ENCODE data around the gene TCERG1L.

The TCERG1L gene

DNA sequence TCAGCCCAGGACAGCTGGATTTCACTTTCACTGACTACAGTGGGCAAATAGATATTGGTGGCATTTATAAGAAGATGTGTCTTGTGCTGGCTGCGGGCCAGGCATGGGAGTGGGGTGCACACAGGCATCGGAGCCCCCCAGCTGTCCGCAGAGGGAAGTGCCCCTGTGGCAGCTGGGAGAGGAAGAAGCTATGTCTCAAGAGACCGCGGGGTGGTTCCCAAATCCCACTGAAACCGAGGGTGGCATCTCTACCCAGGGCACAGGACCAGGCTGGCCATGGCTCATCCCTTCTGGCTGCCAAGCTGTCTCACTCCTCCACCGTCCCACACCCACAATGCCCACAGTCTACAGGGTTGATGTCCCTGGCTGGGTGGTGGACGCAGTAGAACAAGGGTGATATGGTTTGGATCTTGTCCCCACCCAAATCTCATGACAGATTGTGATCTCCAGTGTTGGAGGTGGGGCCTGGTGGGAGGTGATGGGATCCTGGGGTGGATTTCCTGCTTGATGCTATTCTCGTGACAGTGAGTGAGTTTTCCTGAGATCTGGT lies 94.8 kb downstream of the TCERG1L start:
- H3K27me3 ChIP-seq (replicated peaks; ENCODE audit: control insufficient read depth, insufficient read depth, low read length): no peaks in the 10 kb centered on the region
- H3K4me3 ChIP-seq (replicated peaks; ENCODE audit: low read depth, low read length): no peak overlapping the region
- TF ChIP-seq, protein P1, sequence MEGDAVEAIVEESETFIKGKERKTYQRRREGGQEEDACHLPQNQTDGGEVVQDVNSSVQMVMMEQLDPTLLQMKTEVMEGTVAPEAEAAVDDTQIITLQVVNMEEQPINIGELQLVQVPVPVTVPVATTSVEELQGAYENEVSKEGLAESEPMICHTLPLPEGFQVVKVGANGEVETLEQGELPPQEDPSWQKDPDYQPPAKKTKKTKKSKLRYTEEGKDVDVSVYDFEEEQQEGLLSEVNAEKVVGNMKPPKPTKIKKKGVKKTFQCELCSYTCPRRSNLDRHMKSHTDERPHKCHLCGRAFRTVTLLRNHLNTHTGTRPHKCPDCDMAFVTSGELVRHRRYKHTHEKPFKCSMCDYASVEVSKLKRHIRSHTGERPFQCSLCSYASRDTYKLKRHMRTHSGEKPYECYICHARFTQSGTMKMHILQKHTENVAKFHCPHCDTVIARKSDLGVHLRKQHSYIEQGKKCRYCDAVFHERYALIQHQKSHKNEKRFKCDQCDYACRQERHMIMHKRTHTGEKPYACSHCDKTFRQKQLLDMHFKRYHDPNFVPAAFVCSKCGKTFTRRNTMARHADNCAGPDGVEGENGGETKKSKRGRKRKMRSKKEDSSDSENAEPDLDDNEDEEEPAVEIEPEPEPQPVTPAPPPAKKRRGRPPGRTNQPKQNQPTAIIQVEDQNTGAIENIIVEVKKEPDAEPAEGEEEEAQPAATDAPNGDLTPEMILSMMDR (IDR thresholded peaks at IDR 0.05; ENCODE audit: insufficient read depth, low read length, poor library complexity, severe bottlenecking): no peak
- no peaks in the 10 kb centered on the region for H3K36me3 ChIP-seq (ENCODE audit: control insufficient read depth, insufficient read depth, low read length)
- DNase-seq (ENCODE audit: extremely low read depth, insufficient read length): no peak

- no peaks in the 10 kb centered on the region for H3K27me3 ChIP-seq (replicated peaks; ENCODE audit: control insufficient read depth, insufficient read depth, low read length)
- TF ChIP-seq, protein P1 (IDR thresholded peaks at IDR 0.05; ENCODE audit: insufficient read depth, low read length, poor library complexity, severe bottlenecking): no peak
- no peaks in the 10 kb centered on the region for H3K36me3 ChIP-seq (ENCODE audit: control insufficient read depth, insufficient read depth, low read length)
- H3K4me3 ChIP-seq (replicated peaks; ENCODE audit: low read depth, low read length): no peak overlapping the region
- no peak for DNase-seq (ENCODE audit: extremely low read depth, insufficient read length)
Measured at GRCh38 chr10:131215776-131216175, 95.7 kb downstream of the TCERG1L start.

DNA sequence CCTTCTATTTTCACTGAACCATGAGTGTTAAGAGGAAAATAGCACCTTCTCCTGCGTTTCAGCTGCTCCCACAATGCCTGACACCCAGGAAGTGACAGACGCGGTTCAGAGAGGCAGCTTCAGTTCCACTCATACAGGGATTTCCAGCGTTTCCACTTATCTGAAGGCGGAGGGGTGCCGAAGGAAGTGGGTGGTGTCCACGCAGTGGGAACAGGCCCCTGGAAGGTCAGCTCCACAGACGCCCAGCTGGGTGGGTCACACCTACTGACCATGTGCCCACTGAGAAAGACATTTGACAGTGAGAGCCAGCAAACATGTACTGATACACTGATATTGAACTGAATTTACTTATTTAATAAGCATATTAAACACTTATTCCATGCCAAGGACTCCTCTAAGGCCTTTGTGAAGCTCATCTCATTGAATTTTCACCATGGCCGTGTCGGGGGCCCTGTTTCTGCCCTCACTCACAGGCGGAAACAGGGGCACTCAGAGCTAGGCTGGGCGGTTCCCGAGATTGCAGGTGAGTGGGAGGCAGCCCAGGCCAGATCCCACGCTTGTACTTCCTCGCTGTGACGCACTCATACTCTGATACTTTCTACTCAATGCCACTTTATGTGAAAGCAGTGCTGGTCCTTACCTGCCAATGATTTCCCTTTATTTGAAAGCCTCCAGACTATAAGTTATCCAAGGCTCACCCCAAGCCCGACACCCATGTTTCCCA lies 96.8 kb downstream of the TCERG1L start:
- H3K36me3 ChIP-seq (ENCODE audit: control insufficient read depth, insufficient read depth, low read length): no peaks in the 10 kb centered on the region
- DNase-seq (ENCODE audit: extremely low read depth, insufficient read length): no peak
- H3K27me3 ChIP-seq (replicated peaks; ENCODE audit: control insufficient read depth, insufficient read depth, low read length): no peaks in the 10 kb centered on the region
- H3K4me3 ChIP-seq (replicated peaks; ENCODE audit: low read depth, low read length): no peak overlapping the region
- TF ChIP-seq, protein P1 (IDR thresholded peaks at IDR 0.05; ENCODE audit: insufficient read depth, low read length, poor library complexity, severe bottlenecking): no peak

DNA sequence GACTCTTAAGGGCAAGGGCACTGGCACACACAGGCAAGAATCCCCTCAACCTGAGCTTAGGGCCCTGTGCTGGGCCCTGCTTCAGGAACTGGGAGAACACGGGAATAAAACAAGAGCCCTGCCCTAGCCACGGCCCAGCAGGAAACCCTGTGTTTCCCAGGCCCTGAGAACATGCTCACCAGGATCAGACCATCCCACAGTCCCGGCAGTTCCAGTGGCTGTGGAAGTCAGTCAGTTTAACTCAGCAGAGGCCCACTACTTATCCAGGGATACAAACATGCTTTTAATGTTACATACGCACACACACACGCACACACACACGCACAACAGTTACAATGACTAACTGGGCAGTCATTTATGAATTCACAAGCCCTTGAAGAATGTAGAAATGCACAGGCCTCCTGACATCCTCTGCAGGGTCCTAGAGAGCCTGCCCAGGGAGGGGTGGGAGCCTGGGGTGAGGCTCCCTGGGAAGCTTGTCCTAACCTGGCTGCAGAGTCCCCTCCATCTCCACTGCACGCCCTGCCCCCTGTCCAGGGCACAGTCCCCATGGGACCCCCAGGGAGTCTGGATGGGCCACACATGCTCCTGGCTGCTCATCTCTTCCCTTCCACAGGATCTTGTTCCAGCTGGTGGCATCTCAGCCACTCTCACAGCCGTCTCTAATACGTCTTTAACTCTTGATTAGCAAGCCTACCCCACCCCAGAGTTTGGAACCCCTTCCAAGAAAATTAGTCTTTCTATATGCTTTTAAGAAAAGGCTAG lies 97.6 kb downstream of the TCERG1L start:
- TF ChIP-seq, protein P1 (IDR thresholded peaks at IDR 0.05; ENCODE audit: insufficient read depth, low read length, poor library complexity, severe bottlenecking): no peak
- Histone ChIP-seq H3K36me3 (ENCODE audit: control insufficient read depth, insufficient read depth, low read length) (no peaks in the 10 kb centered on the region), H3K4me3 (replicated peaks; ENCODE audit: low read depth, low read length) (no peak overlapping the region), H3K27me3 (replicated peaks; ENCODE audit: control insufficient read depth, insufficient read depth, low read length) (no peaks in the 10 kb centered on the region)
- no peak for DNase-seq (ENCODE audit: extremely low read depth, insufficient read length)

- H3K4me3 ChIP-seq (replicated peaks; ENCODE audit: low read depth, low read length): no peak overlapping the region
- TF ChIP-seq, protein P1 (IDR thresholded peaks at IDR 0.05; ENCODE audit: insufficient read depth, low read length, poor library complexity, severe bottlenecking): no peak
- H3K36me3 ChIP-seq (ENCODE audit: control insufficient read depth, insufficient read depth, low read length): no peaks in the 10 kb centered on the region
- H3K27me3 ChIP-seq (replicated peaks; ENCODE audit: control insufficient read depth, insufficient read depth, low read length): no peaks in the 10 kb centered on the region
- DNase-seq (ENCODE audit: extremely low read depth, insufficient read length): no peak
Measured at GRCh38 chr10:131212763-131213325, 98.7 kb downstream of the TCERG1L start.
